GM06990 (cell line): ENCODE results near the gene C2CD2.

Experiments
- DNase-seq: peaks from one replicate; pipeline ENCODE4 v3.0.0-alpha.2; 2011; ENCODE audit not compliant: insufficient read length; ENCODE audit errors: extremely low read depth
- H3K27me3 ChIP-seq: replicated peaks from 2 replicates; pipeline ENCODE4 v1.6.0; 2011; ENCODE audit warnings: low read length; ENCODE audit not compliant: control insufficient read depth, insufficient read depth
- H3K36me3 ChIP-seq: 2 replicates; pipeline ENCODE4 v1.5.1; 2011; ENCODE audit warnings: low read length; ENCODE audit not compliant: control insufficient read depth, insufficient read depth
- H3K4me3 ChIP-seq: replicated peaks from 2 replicates; pipeline ENCODE4 v1.5.1; 2011; ENCODE audit warnings: low read depth, mild to moderate bottlenecking, control low read depth, low read length
- TF ChIP-seq, protein P1 (sequence below): IDR thresholded peaks from 2 replicates; pipeline ENCODE4 v1.5.1; 2011; ENCODE audit warnings: low read length, control low read depth, mild to moderate bottlenecking, inconsistent platforms; ENCODE audit not compliant: insufficient read depth, poor library complexity, severe bottlenecking

Gene C2CD2

DNA sequence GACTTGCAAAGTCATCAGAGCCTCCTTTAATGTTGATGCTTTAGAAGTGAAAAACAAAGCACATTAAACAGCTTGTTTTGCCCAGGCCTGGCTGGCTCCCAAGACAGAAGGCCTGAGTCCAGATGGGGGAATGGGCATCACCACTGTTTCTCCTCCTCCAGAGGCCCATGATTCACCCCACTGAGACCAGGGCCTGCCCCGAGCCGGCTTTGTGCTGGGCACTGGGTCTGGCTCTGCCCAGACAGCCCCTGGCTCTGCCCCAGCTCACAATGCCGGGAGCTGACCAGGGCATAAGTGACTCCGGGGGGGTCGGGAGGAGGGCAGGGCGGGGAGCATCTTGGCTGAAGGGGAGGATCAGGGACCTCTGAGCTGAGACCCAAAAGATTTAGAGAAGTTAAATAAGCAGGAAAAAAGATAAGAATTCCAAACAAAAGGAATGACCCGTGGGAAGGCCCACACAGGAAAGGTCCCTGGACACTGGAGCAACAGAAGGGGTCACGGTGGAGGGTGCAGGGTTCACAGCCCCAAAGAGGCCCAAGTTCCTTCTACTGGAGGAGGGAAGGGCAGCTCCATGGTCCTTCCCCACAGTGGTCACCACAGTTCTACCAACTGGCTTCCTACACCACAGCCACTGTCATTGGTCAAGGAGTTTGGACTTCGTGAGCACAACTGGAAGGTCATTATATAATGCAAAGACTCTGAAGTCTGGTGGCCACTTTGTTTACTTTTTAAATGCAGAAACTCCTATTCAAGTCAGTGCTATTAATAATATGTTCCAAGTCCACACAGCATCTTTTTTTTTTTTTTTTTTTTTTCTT is 5.5 kb downstream of the C2CD2 start:
- TF ChIP-seq, protein P1, sequence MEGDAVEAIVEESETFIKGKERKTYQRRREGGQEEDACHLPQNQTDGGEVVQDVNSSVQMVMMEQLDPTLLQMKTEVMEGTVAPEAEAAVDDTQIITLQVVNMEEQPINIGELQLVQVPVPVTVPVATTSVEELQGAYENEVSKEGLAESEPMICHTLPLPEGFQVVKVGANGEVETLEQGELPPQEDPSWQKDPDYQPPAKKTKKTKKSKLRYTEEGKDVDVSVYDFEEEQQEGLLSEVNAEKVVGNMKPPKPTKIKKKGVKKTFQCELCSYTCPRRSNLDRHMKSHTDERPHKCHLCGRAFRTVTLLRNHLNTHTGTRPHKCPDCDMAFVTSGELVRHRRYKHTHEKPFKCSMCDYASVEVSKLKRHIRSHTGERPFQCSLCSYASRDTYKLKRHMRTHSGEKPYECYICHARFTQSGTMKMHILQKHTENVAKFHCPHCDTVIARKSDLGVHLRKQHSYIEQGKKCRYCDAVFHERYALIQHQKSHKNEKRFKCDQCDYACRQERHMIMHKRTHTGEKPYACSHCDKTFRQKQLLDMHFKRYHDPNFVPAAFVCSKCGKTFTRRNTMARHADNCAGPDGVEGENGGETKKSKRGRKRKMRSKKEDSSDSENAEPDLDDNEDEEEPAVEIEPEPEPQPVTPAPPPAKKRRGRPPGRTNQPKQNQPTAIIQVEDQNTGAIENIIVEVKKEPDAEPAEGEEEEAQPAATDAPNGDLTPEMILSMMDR = no peak
- Histone ChIP-seq H3K4me3 (no peak overlapping the region), H3K36me3 (no peaks in the 10 kb centered on the region), H3K27me3 (no peaks in the 10 kb centered on the region)
- no peak for DNase-seq

DNA sequence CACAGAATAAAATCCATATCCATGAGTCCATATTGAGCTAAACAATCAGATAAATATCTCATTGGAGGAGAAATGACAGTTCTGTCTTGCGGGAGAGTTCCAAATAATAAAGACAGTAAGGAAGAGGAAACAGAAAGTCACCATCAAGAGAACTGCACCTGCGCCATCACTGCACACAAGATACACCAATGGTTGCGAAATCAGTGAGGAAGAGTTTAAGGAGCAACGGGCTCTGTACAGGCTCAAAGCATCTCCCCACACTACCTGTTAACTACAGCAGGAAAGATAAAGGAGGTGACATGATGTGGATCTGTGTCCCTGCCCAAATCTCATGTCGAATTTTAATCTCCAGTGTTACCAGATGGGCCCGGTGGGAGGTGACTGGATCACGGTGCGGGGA is 7.8 kb downstream of the C2CD2 start:
- TF ChIP-seq, protein P1 = no peak
- Histone ChIP-seq H3K27me3 (no peaks in the 10 kb centered on the region), H3K36me3 (no peaks in the 10 kb centered on the region), H3K4me3 (no peak overlapping the region)
- no peak for DNase-seq

DNA sequence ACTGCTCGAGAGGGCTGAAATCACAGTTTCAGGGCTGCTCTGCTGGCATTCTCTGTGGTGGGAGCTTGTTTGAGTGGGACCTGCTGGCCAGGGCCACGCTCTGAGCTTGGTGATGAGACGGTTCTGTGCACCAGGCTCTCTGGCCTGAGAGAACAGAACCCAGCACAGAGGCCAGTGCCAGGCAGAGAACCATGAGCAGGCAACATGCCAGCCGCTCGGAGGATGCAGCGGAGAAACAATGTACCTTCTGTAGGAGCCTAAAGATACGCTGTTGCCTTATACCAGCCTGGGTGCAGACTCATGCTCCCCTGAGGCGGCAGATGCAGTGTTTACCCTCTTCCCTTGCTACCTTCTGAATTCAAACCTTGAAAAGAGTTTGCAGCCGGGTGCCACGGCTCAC is 10.0 kb downstream of the C2CD2 start:
- Histone ChIP-seq H3K27me3 (no peaks in the 10 kb centered on the region), H3K4me3 (no peak overlapping the region), H3K36me3 (no peaks in the 10 kb centered on the region)
- DNase-seq = no peak
- TF ChIP-seq, protein P1 = no peak

DNA sequence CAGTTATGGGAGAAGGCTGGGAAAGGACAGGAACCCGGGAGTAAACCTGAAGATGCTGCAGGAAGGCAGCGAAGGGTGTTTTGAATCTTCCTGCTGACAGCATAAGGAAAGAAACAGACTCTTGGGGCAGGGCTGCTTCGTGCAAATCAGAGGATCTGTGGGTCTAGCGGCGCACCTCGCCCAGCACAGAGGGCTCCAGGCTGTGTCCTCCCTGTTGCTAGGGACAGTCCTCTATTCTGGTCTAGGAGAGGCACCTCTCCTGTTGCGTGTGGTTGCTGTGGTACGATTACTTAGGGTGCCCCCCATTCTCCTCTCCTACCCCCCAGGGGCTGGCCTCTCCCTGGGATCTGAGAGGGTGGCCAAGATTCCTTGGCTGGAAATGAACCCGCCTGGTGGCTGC is 11.4 kb downstream of the C2CD2 start:
- Histone ChIP-seq H3K36me3 (no peaks in the 10 kb centered on the region), H3K4me3 (no peak overlapping the region), H3K27me3 (no peaks in the 10 kb centered on the region)
- no peak for DNase-seq
- TF ChIP-seq, protein P1 = no peak

DNA sequence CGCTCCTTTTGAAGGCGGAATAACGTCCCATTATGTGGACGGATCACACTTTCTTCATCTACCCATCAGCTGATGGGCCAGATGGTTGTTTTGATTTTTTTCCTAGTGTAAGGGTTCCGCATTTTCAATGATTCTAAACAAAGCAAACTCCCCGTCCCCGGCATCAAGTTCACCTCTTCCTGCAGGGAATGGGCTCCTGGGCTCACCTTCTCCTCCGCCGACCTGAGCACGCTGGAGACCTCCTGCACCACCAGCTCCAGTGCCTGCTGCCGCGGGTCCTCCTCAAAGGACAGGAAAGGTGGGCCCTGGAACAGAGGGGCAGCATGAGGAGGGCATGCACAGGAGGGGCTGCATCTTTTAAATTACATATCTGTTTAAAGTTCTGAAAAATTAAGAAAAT is 11.9 kb downstream of the C2CD2 start:
- H3K36me3 ChIP-seq = no peaks in the 10 kb centered on the region
- TF ChIP-seq, protein P1 = no peak

More for the DNA sequence above, 11.9 kb downstream of the C2CD2 start:
- Histone ChIP-seq H3K27me3 (no peaks in the 10 kb centered on the region), H3K4me3 (no peak overlapping the region)
- no peak for DNase-seq
